ENCODE results near the gene CHCHD3.

GRCh38 chr7:132866144-132866531 is 215.8 kb downstream of the CHCHD3 start:
- TF ChIP-seq, protein P1, sequence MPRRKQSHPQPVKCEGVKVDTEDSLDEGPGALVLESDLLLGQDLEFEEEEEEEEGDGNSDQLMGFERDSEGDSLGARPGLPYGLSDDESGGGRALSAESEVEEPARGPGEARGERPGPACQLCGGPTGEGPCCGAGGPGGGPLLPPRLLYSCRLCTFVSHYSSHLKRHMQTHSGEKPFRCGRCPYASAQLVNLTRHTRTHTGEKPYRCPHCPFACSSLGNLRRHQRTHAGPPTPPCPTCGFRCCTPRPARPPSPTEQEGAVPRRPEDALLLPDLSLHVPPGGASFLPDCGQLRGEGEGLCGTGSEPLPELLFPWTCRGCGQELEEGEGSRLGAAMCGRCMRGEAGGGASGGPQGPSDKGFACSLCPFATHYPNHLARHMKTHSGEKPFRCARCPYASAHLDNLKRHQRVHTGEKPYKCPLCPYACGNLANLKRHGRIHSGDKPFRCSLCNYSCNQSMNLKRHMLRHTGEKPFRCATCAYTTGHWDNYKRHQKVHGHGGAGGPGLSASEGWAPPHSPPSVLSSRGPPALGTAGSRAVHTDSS (tag by site-specific recombination; IDR thresholded peaks at IDR 0.05): no peak
- TF ChIP-seq, protein P2, sequence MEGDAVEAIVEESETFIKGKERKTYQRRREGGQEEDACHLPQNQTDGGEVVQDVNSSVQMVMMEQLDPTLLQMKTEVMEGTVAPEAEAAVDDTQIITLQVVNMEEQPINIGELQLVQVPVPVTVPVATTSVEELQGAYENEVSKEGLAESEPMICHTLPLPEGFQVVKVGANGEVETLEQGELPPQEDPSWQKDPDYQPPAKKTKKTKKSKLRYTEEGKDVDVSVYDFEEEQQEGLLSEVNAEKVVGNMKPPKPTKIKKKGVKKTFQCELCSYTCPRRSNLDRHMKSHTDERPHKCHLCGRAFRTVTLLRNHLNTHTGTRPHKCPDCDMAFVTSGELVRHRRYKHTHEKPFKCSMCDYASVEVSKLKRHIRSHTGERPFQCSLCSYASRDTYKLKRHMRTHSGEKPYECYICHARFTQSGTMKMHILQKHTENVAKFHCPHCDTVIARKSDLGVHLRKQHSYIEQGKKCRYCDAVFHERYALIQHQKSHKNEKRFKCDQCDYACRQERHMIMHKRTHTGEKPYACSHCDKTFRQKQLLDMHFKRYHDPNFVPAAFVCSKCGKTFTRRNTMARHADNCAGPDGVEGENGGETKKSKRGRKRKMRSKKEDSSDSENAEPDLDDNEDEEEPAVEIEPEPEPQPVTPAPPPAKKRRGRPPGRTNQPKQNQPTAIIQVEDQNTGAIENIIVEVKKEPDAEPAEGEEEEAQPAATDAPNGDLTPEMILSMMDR (tag by site-specific recombination; IDR thresholded peaks at IDR 0.05): no peak
- TF ChIP-seq ZNF324 (tag by site-specific recombination; IDR thresholded peaks at IDR 0.05) (no peak), ZBTB10 (tag by site-specific recombination; IDR thresholded peaks at IDR 0.05) (no peak), ZXDB (tag by site-specific recombination; IDR thresholded peaks at IDR 0.05) (no peak), REST (tag by site-specific recombination; IDR thresholded peaks at IDR 0.05) (no peak), ZSCAN16 (tag by site-specific recombination; IDR thresholded peaks at IDR 0.05) (no peak)
- TF ChIP-seq, protein P3, sequence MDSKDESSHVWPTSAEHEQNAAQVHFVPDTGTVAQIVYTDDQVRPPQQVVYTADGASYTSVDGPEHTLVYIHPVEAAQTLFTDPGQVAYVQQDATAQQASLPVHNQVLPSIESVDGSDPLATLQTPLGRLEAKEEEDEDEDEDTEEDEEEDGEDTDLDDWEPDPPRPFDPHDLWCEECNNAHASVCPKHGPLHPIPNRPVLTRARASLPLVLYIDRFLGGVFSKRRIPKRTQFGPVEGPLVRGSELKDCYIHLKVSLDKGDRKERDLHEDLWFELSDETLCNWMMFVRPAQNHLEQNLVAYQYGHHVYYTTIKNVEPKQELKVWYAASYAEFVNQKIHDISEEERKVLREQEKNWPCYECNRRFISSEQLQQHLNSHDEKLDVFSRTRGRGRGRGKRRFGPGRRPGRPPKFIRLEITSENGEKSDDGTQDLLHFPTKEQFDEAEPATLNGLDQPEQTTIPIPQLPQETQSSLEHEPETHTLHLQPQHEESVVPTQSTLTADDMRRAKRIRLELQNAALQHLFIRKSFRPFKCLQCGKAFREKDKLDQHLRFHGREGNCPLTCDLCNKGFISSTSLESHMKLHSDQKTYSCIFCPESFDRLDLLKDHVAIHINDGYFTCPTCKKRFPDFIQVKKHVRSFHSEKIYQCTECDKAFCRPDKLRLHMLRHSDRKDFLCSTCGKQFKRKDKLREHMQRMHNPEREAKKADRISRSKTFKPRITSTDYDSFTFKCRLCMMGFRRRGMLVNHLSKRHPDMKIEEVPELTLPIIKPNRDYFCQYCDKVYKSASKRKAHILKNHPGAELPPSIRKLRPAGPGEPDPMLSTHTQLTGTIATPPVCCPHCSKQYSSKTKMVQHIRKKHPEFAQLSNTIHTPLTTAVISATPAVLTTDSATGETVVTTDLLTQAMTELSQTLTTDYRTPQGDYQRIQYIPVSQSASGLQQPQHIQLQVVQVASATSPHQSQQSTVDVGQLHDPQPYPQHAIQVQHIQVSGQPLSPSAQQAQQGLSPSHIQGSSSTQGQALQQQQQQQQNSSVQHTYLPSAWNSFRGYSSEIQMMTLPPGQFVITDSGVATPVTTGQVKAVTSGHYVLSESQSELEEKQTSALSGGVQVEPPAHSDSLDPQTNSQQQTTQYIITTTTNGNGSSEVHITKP (tag by site-specific recombination; IDR thresholded peaks at IDR 0.05): no peak
